CD14-positive monocyte (primary cell): ENCODE data around the gene SRR. TPM values are rescaled to one million over a fixed set of nuclear protein-coding genes. Genes with fewer than 3 reads are reported as not detected.

Experiments used
- DNase-seq, 3 donors: peaks; one replicate each; pipeline ENCODE4 v3.0.0-alpha.2; 2011 to 2022
- H2AFZ ChIP-seq: 2 replicates; pipeline ENCODE4 v1.6.0; 2012; ENCODE audit warnings: mild to moderate bottlenecking, low read depth, low read length, inconsistent platforms; ENCODE audit not compliant: insufficient read depth, poor library complexity, severe bottlenecking
- H3K27ac ChIP-seq, 2 donors: 1 replicate in 1 of 2; 2 replicates in 1 of 2; pipeline ENCODE4 v1.5.1; 2012 to 2013; ENCODE audit warnings: low read length in 2 of 2, control low read depth in 1 of 2, inconsistent platforms in 1 of 2, low read depth in 1 of 2, mild to moderate bottlenecking in 1 of 2
- H3K27me3 ChIP-seq, 2 donors: one replicate each; pipeline versions ENCODE4 v1.6.0 to v1.6.1; 2011 to 2013; ENCODE audit warnings: low read length in 2 of 2; ENCODE audit not compliant: control insufficient read depth in 2 of 2, insufficient read depth in 2 of 2
- H3K36me3 ChIP-seq, 2 donors: replicated peaks in 1 of 2; 1 replicate in 1 of 2; 2 replicates in 1 of 2; pipeline versions ENCODE4 v1.5.1 to v1.6.1; 2012 to 2013; ENCODE audit warnings: low read length in 2 of 2, control low read depth in 1 of 2, inconsistent platforms in 1 of 2, mild to moderate bottlenecking in 1 of 2; ENCODE audit not compliant: insufficient read depth in 2 of 2, control insufficient read depth in 1 of 2
- H3K4me1 ChIP-seq, 2 donors: 1 replicate in 1 of 2; 2 replicates in 1 of 2; pipeline versions ENCODE4 v1.5.1 to v1.6.1; 2012 to 2013; ENCODE audit warnings: low read length in 2 of 2, control low read depth in 1 of 2, inconsistent platforms in 1 of 2, mild to moderate bottlenecking in 1 of 2, moderate library complexity in 1 of 2; ENCODE audit not compliant: insufficient read depth in 2 of 2, control insufficient read depth in 1 of 2
- H3K4me2 ChIP-seq: replicated peaks from 2 replicates; pipeline ENCODE3; 2012; ENCODE audit warnings: low read length, moderate library complexity, mild to moderate bottlenecking; ENCODE audit not compliant: poor library complexity, severe bottlenecking; ENCODE audit errors: extremely low read depth
- H3K4me3 ChIP-seq, 3 experiments: fragments of 200-600 bp in 1 of 3; sonication (generic) in 1 of 3; replicated peaks in 1 of 3; 1 replicate in 2 of 3; 2 replicates in 1 of 3; pipeline ENCODE4 v1.5.1; 2011 to 2013; ENCODE audit warnings: low read length in 3 of 3, mild to moderate bottlenecking in 3 of 3, control low read depth in 2 of 3, low read depth in 2 of 3, inconsistent platforms in 1 of 3, moderate library complexity in 1 of 3
- H3K79me2 ChIP-seq: 2 replicates; pipeline ENCODE4 v1.6.0; 2012; ENCODE audit warnings: mild to moderate bottlenecking, control low read depth, inconsistent platforms, low read length, moderate library complexity; ENCODE audit not compliant: insufficient read depth
- H3K9ac ChIP-seq: 2 replicates; pipeline ENCODE4 v1.6.0; 2017; ENCODE audit warnings: low read length, mild to moderate bottlenecking; ENCODE audit not compliant: insufficient read depth, poor library complexity, severe bottlenecking
- H3K9me3 ChIP-seq, 2 donors: replicated peaks in 1 of 2; 1 replicate in 1 of 2; 2 replicates in 1 of 2; pipeline versions ENCODE4 v1.5.1 to v1.6.1; 2012 to 2013; ENCODE audit warnings: low read length in 2 of 2, control low read depth in 1 of 2; ENCODE audit not compliant: control insufficient read depth in 1 of 2, insufficient read depth in 1 of 2
- H4K20me1 ChIP-seq: 2 replicates; pipeline ENCODE4 v1.6.0; 2012; ENCODE audit warnings: mild to moderate bottlenecking, low read length, control low read depth, moderate library complexity; ENCODE audit not compliant: insufficient read depth
- H3K27ac Mint-ChIP-seq, 7 donors: one replicate each; pipeline ENCODE4 v1.8.0; 2020; ENCODE audit warnings: mild to moderate bottlenecking in 7 of 7, mixed read lengths in 7 of 7, moderate library complexity in 6 of 7, inconsistent platforms in 2 of 7
- H3K27me3 Mint-ChIP-seq, 3 donors: one replicate each; pipeline ENCODE4 v1.8.0; 2021 to 2022; ENCODE audit warnings: low read depth in 3 of 3, mild to moderate bottlenecking in 3 of 3, mixed read lengths in 3 of 3, moderate library complexity in 3 of 3, inconsistent platforms in 1 of 3
- H3K36me3 Mint-ChIP-seq, 2 donors: one replicate each; pipeline ENCODE4 v1.8.0; 2020; ENCODE audit warnings: mixed read lengths in 2 of 2, inconsistent platforms in 1 of 2, mild to moderate bottlenecking in 1 of 2
- H3K4me1 Mint-ChIP-seq: one replicate; pipeline ENCODE4 v1.8.0; 2020; ENCODE audit warnings: mild to moderate bottlenecking, mixed read lengths
- H3K4me3 Mint-ChIP-seq, 2 donors: one replicate each; pipeline ENCODE4 v1.8.0; 2020; ENCODE audit warnings: mild to moderate bottlenecking in 2 of 2, mixed read lengths in 2 of 2, moderate library complexity in 1 of 2
- H3K9me3 Mint-ChIP-seq, 7 donors: one replicate each; pipeline ENCODE4 v1.8.0; 2020 to 2022; ENCODE audit warnings: mixed read lengths in 7 of 7, mild to moderate bottlenecking in 6 of 7, moderate library complexity in 6 of 7, inconsistent platforms in 2 of 7
- CTCF ChIP-seq: fragments of 200-600 bp; IDR thresholded peaks from one replicate; pipeline ENCODE4 v1.8.0; 2022; ENCODE audit warnings: antibody characterized with exemption, mild to moderate bottlenecking
- WGBS: methylation state at CpG from one replicate; pipeline ENCODE4 v1.1.5; 2013; ENCODE audit warnings: missing lambda C conversion rate; ENCODE audit not compliant: insufficient coverage; 5-methylcytosine and 5-hydroxymethylcytosine counted together
- intact Hi-C, 2 donors: fragments of 100-400 bp; cut with micrococcal nuclease; formaldehyde crosslinking; loops; one replicate each; pipeline versions ENCODE4 v1.15.0 to v1.15.1; 2023
- polyA plus RNA-seq, 3 donors: library from polyadenylated mRNA; depleted of rRNA in 1 of 3; unstranded in 2 of 3; stranded (reverse) in 1 of 3; fragments of 300-500 nt in 2 of 3; fragments of >200 nt in 1 of 3; fragmentation: Illumina TruSeq in 2 of 3; gene quantifications; 1 replicate in 2 of 3; 2 replicates in 1 of 3; pipeline ENCODE4 v1.2.3, GENCODE V29; 2012 to 2021

The SRR gene
- polyA plus RNA-seq, 3 donors, result 3.4 to 5.7 (median 3.7) TPM

- Histone ChIP-seq H3K79me2 (no peaks in the 10 kb centered on the region), H3K4me3 (no peak overlapping the region), H3K36me3 (peaks cover 3 to 28% of the 10 kb centered on the region in 2 donors), H3K4me2 (no peak overlapping the region), H3K4me1 (no peaks in the 10 kb centered on the region), H3K27me3 (no peaks in the 10 kb centered on the region), H4K20me1 (peaks cover 8% of the 10 kb centered on the region), H3K27ac (no peak overlapping the region), H3K9me3 (no peaks in the 10 kb centered on the region), H3K9ac (no peak overlapping the region), H2AFZ (no peak overlapping the region)
- Mint-ChIP-seq H3K9me3 (no peaks in the 10 kb centered on the region), H3K27ac (peak overlapping the region in 1 of 7 donors; percentile 18), H3K4me1 (peaks cover 3% of the 10 kb centered on the region), H3K36me3 (peaks cover 34 to 53% of the 10 kb centered on the region in 2 donors), H3K4me3 (no peak overlapping the region), H3K27me3 (no peaks in the 10 kb centered on the region)
- TF ChIP-seq CTCF, result no peak
- DNase-seq, result no peak
- intact Hi-C loops, result no loop called here
- 44% methylated on average over 5 of the region's 8 CpGs for WGBS
Observed at GRCh38 chr17:2259769-2260536, 43.8 kb upstream of the SRR start.

DNA sequence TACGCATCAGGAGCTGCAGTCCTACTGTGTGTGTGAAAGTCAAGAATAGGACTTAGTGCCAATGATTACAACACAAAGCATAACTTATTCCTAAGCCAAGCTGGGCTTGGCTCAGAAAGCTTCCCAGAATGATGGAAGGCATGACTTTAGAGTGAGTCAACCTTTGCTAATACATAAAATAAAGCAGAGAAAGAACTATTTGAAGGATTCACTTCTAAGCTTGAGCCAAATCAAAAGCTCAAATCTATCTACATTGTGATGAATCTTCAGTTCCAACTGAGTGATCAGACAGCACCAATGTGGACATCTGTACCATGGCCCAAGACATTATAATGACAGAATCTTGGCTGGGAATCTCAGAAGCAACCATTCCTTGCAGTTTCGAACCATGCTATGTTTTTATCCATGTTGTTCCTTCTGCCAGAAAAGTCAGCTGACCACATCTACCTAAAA, 41.6 kb upstream of the SRR start:
- H3K27ac Mint-ChIP-seq, result no peak overlapping the region
- intact Hi-C loops, result no loop called here
- Histone ChIP-seq H4K20me1 (peaks cover 8% of the 10 kb centered on the region), H2AFZ (no peak overlapping the region), H3K4me3 (no peak overlapping the region), H3K9me3 (no peaks in the 10 kb centered on the region), H3K27ac (no peak overlapping the region), H3K9ac (no peak overlapping the region), H3K79me2 (no peaks in the 10 kb centered on the region), H3K4me2 (no peak overlapping the region), H3K36me3 (peaks cover 3 to 45% of the 10 kb centered on the region in 2 donors), H3K4me1 (no peaks in the 10 kb centered on the region), H3K27me3 (no peaks in the 10 kb centered on the region)
- TF ChIP-seq CTCF, result no peak
- DNase-seq, result no peak
- no peaks in the 10 kb centered on the region for H3K9me3 Mint-ChIP-seq
- H3K4me1 Mint-ChIP-seq, result peaks cover 14% of the 10 kb centered on the region
- 100% methylated on average over 1 of the region's 2 CpGs for WGBS
- no peaks in the 10 kb centered on the region for H3K27me3 Mint-ChIP-seq
- H3K36me3 Mint-ChIP-seq, result peaks cover 36 to 56% of the 10 kb centered on the region in 2 donors
- no peak overlapping the region for H3K4me3 Mint-ChIP-seq
